ENCODE measurements around the gene ENOX1. TPM values are rescaled to one million over a fixed set of nuclear protein-coding genes. Genes with fewer than 3 reads are reported as not detected.

The ENOX1 gene
- total and polyA plus RNA-seq, 9 of the 15 experiments (the other 6 are each of a cell fraction or from before 2014, with no cell fraction given), result not detected

DNA sequence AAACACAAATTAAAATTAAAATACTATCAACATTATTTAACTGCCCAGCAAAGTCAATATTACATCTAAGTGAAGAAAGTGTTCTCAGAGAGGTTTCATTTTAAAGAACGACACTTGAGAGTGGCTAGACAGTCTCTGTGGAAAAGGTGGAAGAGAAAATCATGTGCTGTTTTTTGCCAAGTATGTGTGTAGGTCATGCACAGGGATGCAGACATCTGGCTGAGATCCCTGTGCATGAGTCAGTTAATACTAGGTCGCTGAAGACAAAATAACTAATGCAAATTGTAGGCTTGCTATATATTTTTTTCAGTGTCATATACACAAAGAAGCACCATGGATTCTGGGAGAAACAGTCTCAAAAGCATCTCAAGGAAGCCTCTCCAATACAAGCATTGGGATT, 44.3 kb upstream of the ENOX1 start:
- no peak overlapping the region for H3K4me2 ChIP-seq (ENCODE audit: insufficient read depth, low read length)
- H3K79me2 ChIP-seq (ENCODE audit: control insufficient read depth, insufficient read depth, low read length), result no peaks in the 10 kb centered on the region
- no peaks in the 10 kb centered on the region for H3K4me1 ChIP-seq (replicated peaks in 1 of 2; ENCODE audit: control insufficient read depth in 2 of 2, insufficient read depth in 2 of 2, low read length in 2 of 2)
- no peaks in the 10 kb centered on the region for H4K20me1 ChIP-seq (replicated peaks; ENCODE audit: control insufficient read depth, insufficient read depth, low read length)
- H3K36me3 ChIP-seq (ENCODE audit: control insufficient read depth, insufficient read depth, low read length), result no peaks in the 10 kb centered on the region
- DNase-seq (ENCODE audit: extremely low read depth in 1 of 4, low spot score in 3 of 4), result no peak
- FAIRE-seq, result no peak
- no peak overlapping the region for H3K27ac ChIP-seq (ENCODE audit: extremely low read depth, low read depth, low read length)
- no peak for TF ChIP-seq ATF7 (IDR thresholded peaks at IDR 0.05)
- no peak for TF ChIP-seq MTA2 (IDR thresholded peaks at IDR 0.05; ENCODE audit: low read depth)
- TF ChIP-seq E2F3 (CRISPR knock-in tag; IDR thresholded peaks at IDR 0.05), result no peak
- no peak for TF ChIP-seq ERF (CRISPR knock-in tag; IDR thresholded peaks at IDR 0.05)
- TF ChIP-seq, protein P1, sequence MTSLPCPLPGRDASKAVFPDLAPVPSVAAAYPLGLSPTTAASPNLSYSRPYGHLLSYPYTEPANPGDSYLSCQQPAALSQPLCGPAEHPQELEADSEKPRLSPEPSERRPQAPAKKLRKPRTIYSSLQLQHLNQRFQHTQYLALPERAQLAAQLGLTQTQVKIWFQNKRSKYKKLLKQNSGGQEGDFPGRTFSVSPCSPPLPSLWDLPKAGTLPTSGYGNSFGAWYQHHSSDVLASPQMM (CRISPR knock-in tag; IDR thresholded peaks at IDR 0.05), result no peak
- no peak for TF ChIP-seq TFAM (CRISPR knock-in tag; conservative IDR thresholded peaks at IDR 0.05)
- no peak for TF ChIP-seq RBM17 (IDR thresholded peaks at IDR 0.05; ENCODE audit: borderline replicate concordance, low read depth, low read length)
- TF ChIP-seq ZKSCAN8 (CRISPR knock-in tag; IDR thresholded peaks at IDR 0.05), result no peak
- TF ChIP-seq ZBTB9 (CRISPR knock-in tag; IDR thresholded peaks at IDR 0.05), result no peak
- no peak for TF ChIP-seq MYNN (IDR thresholded peaks at IDR 0.05)
- no peak for TF ChIP-seq MYNN (CRISPR knock-in tag; IDR thresholded peaks at IDR 0.05)
- no peak for TF ChIP-seq CC2D1A (IDR thresholded peaks at IDR 0.05)
- TF ChIP-seq GATA2 (CRISPR knock-in tag; IDR thresholded peaks at IDR 0.05), result no peak
- TF ChIP-seq STAT5B (CRISPR knock-in tag; IDR thresholded peaks at IDR 0.05), result no peak
- no peak for TF ChIP-seq IRF2 (CRISPR knock-in tag; IDR thresholded peaks at IDR 0.05)
- TF ChIP-seq CHD2 (IDR thresholded peaks at IDR 0.05; ENCODE audit: low read depth, low read length), result no peak
- TF ChIP-seq ZNF445 (CRISPR knock-in tag; IDR thresholded peaks at IDR 0.05; ENCODE audit: low read depth), result no peak
- no peak for TF ChIP-seq CUX1 (CRISPR knock-in tag; IDR thresholded peaks at IDR 0.05)
- TF ChIP-seq ZBTB1 (CRISPR knock-in tag; IDR thresholded peaks at IDR 0.05; ENCODE audit: borderline replicate concordance, low read depth), result no peak
- TF ChIP-seq ZBTB17 (CRISPR knock-in tag; IDR thresholded peaks at IDR 0.05), result no peak
- TF ChIP-seq CCAR2 (IDR thresholded peaks at IDR 0.05; ENCODE audit: low read depth, low read length), result no peak
- no peak for ATAC-seq
- H3K9me1 ChIP-seq (ENCODE audit: control insufficient read depth, insufficient read depth, low read length), result no peaks in the 10 kb centered on the region
- intact Hi-C loops (cut with micrococcal nuclease) (no loop called here), in situ Hi-C loops (cut with MboI) (no loop called here)
- H3K4me3 ChIP-seq, result no peak overlapping the region
- 0% methylated on average over 2 of the region's 2 CpGs for WGBS (ENCODE audit: insufficient coverage, low coverage, missing lambda C conversion rate)
- BruUV-seq (replicated peaks), result no TSS peak
- ChIA-PET CTCF (ENCODE audit: low intra/inter-chr PET ratio) (no interaction called here), POLR2A (no interaction called here)
- H3K9me3 ChIP-seq (replicated peaks; ENCODE audit: control insufficient read depth, insufficient read depth, low read depth, low read length), result no peaks in the 10 kb centered on the region
- no peaks in the 10 kb centered on the region for H3K27me3 ChIP-seq (ENCODE audit: control insufficient read depth in 2 of 2, insufficient read depth in 2 of 2, low read length in 2 of 2)
- H2AFZ ChIP-seq (ENCODE audit: low read depth, low read length), result no peak overlapping the region
- H3K9ac ChIP-seq (ENCODE audit: insufficient read depth in 1 of 2, low read depth in 2 of 2, low read length in 2 of 2), result no peak overlapping the region
